ENCODE data around the gene KLRF2. TPM values are rescaled to one million over a fixed set of nuclear protein-coding genes. Genes with fewer than 3 reads are reported as not detected.

Gene KLRF2
- total RNA-seq, 2 donors from 2014 or later, result not detected

DNA sequence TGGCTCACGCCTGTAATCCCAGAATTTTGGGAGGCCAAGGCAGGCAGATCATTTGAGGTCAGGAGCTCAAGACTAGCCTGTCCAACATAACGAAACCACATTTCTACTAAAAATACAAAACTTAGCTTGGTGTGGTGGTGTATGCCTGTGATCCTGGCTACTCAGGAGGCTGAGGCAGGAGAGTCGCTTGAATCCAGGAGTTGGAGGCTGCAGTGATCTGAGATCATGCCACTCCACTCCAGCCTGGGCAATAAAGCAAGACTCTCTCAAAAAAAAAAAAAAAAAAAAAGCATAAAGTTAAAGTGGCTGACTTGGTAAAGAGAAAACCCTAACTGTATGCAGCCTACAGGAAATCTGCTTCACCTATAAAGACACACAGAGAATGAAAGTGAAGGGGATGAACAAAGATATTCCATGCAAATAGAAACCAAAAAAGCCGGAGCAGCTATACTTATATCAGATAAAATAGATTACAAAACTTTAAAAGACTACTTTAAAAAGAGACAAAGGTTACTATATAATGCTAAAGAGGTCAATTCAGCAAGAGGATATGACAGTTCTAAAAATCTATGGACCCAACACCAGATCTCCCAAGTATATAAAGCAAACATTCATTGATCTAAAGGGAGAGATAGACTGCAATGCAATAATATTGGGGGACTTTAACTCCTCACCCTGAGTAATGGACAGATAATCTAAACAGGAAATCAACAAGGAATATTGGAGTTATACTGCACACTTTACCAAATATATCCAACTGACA lies 16.2 kb upstream of the KLRF2 start:
- H3K9me3 Mint-ChIP-seq, result no peaks in the 10 kb centered on the region
- peaks cover 9% of the 10 kb centered on the region for H3K4me1 Mint-ChIP-seq
- Histone ChIP-seq H3K4me3 (ENCODE audit: low read length) (no peak overlapping the region), H3K27me3 (ENCODE audit: control insufficient read depth, insufficient read depth, low read length, poor library complexity, severe bottlenecking) (no peaks in the 10 kb centered on the region), H3K4me1 (ENCODE audit: control insufficient read depth, insufficient read depth, low read length) (no peaks in the 10 kb centered on the region), H3K9me3 (ENCODE audit: control insufficient read depth, low read length) (no peaks in the 10 kb centered on the region), H3K9ac (ENCODE audit: extremely low read depth, low read length, poor library complexity, severe bottlenecking) (no peak overlapping the region), H3K27ac (ENCODE audit: low read depth, low read length) (no peak overlapping the region), H3K36me3 (ENCODE audit: control insufficient read depth, insufficient read depth, low read length) (no peaks in the 10 kb centered on the region)
- DNase-seq, result no peak
- TF ChIP-seq CTCF (conservative IDR thresholded peaks at IDR 0.05), result no peak
- 94% methylated on average over 2 of the region's 4 CpGs; no CpG with 5 or more reads in 1 of the 2 experiments for WGBS, 2 experiments (ENCODE audit: insufficient coverage in 1 of 2, insufficient read length in 1 of 2)
- H3K27me3 Mint-ChIP-seq (ENCODE audit: insufficient read depth), result no peaks in the 10 kb centered on the region
- H3K36me3 Mint-ChIP-seq (ENCODE audit: low read depth), result no peaks in the 10 kb centered on the region
- H3K27ac Mint-ChIP-seq, result no peak overlapping the region
- H3K4me3 Mint-ChIP-seq, result no peak overlapping the region

DNA sequence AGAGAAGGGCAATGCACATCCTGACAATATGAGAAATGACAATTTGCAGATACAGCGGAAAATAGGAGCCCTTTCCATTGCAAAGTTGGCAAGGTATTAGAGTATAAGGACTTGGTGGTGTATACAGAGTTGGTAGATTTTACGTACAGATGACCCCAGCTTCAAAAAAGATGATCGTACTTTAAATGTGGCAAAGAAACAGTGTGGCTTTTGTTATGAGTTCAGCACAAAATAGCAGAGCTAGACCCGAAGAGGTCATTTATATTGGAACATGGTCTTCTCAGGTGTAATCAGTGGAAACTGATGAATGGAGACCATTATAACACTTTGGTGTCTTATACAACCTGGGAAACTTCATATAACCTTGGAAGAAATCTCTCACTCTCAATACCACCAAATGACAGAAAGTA lies 14.4 kb upstream of the KLRF2 start:
- Histone ChIP-seq H3K4me1 (ENCODE audit: control insufficient read depth, insufficient read depth, low read length) (no peaks in the 10 kb centered on the region), H3K36me3 (ENCODE audit: control insufficient read depth, insufficient read depth, low read length) (no peaks in the 10 kb centered on the region), H3K27ac (ENCODE audit: low read depth, low read length) (no peak overlapping the region), H3K27me3 (ENCODE audit: control insufficient read depth, insufficient read depth, low read length, poor library complexity, severe bottlenecking) (no peaks in the 10 kb centered on the region), H3K4me3 (ENCODE audit: low read length) (no peak overlapping the region), H3K9me3 (ENCODE audit: control insufficient read depth, low read length) (no peaks in the 10 kb centered on the region), H3K9ac (ENCODE audit: extremely low read depth, low read length, poor library complexity, severe bottlenecking) (no peak overlapping the region)
- WGBS, 2 experiments (ENCODE audit: insufficient coverage in 1 of 2, insufficient read length in 1 of 2), result 92 to 100% methylated on average over 4 of the region's 4 CpGs
- H3K36me3 Mint-ChIP-seq (ENCODE audit: low read depth), result no peaks in the 10 kb centered on the region
- no peaks in the 10 kb centered on the region for H3K27me3 Mint-ChIP-seq (ENCODE audit: insufficient read depth)
- H3K27ac Mint-ChIP-seq, result no peak overlapping the region
- peaks cover 13% of the 10 kb centered on the region for H3K4me1 Mint-ChIP-seq
- DNase-seq, result no peak
- H3K9me3 Mint-ChIP-seq, result no peaks in the 10 kb centered on the region
- no peak for TF ChIP-seq CTCF (conservative IDR thresholded peaks at IDR 0.05)
- no peak overlapping the region for H3K4me3 Mint-ChIP-seq

GRCh38 chr12:9867531-9867930 lies 13.8 kb upstream of the KLRF2 start:
- no peak overlapping the region for H3K4me3 Mint-ChIP-seq
- H3K27ac ChIP-seq (ENCODE audit: low read depth, low read length), result no peak overlapping the region
- H3K9ac ChIP-seq (ENCODE audit: extremely low read depth, low read length, poor library complexity, severe bottlenecking), result no peak overlapping the region

More at GRCh38 chr12:9867531-9867930, 13.8 kb upstream of the KLRF2 start:
- no peaks in the 10 kb centered on the region for H3K36me3 Mint-ChIP-seq (ENCODE audit: low read depth)
- no peaks in the 10 kb centered on the region for H3K27me3 Mint-ChIP-seq (ENCODE audit: insufficient read depth)
- no peak for TF ChIP-seq CTCF (conservative IDR thresholded peaks at IDR 0.05)
- Histone ChIP-seq H3K9me3 (ENCODE audit: control insufficient read depth, low read length) (no peaks in the 10 kb centered on the region), H3K4me1 (ENCODE audit: control insufficient read depth, insufficient read depth, low read length) (no peaks in the 10 kb centered on the region), H3K36me3 (ENCODE audit: control insufficient read depth, insufficient read depth, low read length) (no peaks in the 10 kb centered on the region), H3K4me3 (ENCODE audit: low read length) (no peak overlapping the region), H3K27me3 (ENCODE audit: control insufficient read depth, insufficient read depth, low read length, poor library complexity, severe bottlenecking) (no peaks in the 10 kb centered on the region)
- no peak for DNase-seq
- peaks cover 19% of the 10 kb centered on the region for H3K4me1 Mint-ChIP-seq
- 93 to 94% methylated on average over 2 to 4 of the region's 4 CpGs for WGBS, 2 experiments (ENCODE audit: insufficient coverage in 1 of 2, insufficient read length in 1 of 2)
- no peaks in the 10 kb centered on the region for H3K9me3 Mint-ChIP-seq
- no peak overlapping the region for H3K27ac Mint-ChIP-seq
